Activated CD4-positive, alpha-beta memory T cell treated with anti-CD3 and anti-CD28 coated beads, Interleukin-2, amount 10 ng/mL, durations not matched to agents 7 days and 5 days (primary cell): ENCODE measurements around the gene ATP6V0A1. TPM values are rescaled to one million over a fixed set of nuclear protein-coding genes. Genes with fewer than 3 reads are reported as not detected.
A peak's percentile ranks its signal among the peaks of the same experiment; 100 is the strongest.
"Not testable (repeated sequence)": the region's sequence is repeated elsewhere in the genome, so short reads cannot be mapped to it uniquely, and the experiment has no call there.

Source experiments
- CTCF ChIA-PET: fragments of 350-600 bp; sonication (Branson Sonifier 250); formaldehyde crosslinking; loops from one replicate; lab custom pipeline; 2021; ENCODE audit warnings: antibody characterized with exemption, inconsistent platforms; lab: Charles Lee
- POLR2A ChIA-PET: fragments of 350-600 bp; sonication (Branson Sonifier 250); formaldehyde crosslinking; loops from one replicate; lab custom pipeline; 2021; ENCODE audit warnings: antibody characterized with exemption; lab: Charles Lee
- DNase-seq: peaks from one replicate; pipeline ENCODE4 v3.0.0-alpha.2; 2020
- H3K27ac Mint-ChIP-seq: one replicate; pipeline ENCODE4 v1.8.0; 2021; ENCODE audit warnings: mild to moderate bottlenecking, mixed read lengths
- H3K27me3 Mint-ChIP-seq: one replicate; pipeline ENCODE4 v1.8.0; 2021; ENCODE audit warnings: mixed read lengths
- H3K36me3 Mint-ChIP-seq: one replicate; pipeline ENCODE4 v1.8.0; 2021; ENCODE audit warnings: low read depth, mixed read lengths
- H3K4me1 Mint-ChIP-seq: one replicate; pipeline ENCODE4 v1.8.0; 2021; ENCODE audit warnings: mixed read lengths
- H3K4me3 Mint-ChIP-seq: one replicate; pipeline ENCODE4 v1.8.0; 2021; ENCODE audit warnings: mild to moderate bottlenecking, mixed read lengths
- H3K9me3 Mint-ChIP-seq: one replicate; pipeline ENCODE4 v1.8.0; 2021; ENCODE audit warnings: mixed read lengths
- total RNA-seq, 2 experiments: library from RNA; stranded (reverse); gene quantifications; one replicate each; pipeline ENCODE4 v1.2.3, GENCODE V29; 2021

ATP6V0A1 gene
- total RNA-seq, result 1 to 10 TPM; 5.8 to 8.6 TPM

- H3K4me1 Mint-ChIP-seq, result peaks cover 44% of the 10 kb centered on the region
- peaks cover 2% of the 10 kb centered on the region for H3K36me3 Mint-ChIP-seq
- POLR2A ChIA-PET, result interaction anchor here (1.4 to 1.5 kb wide), 2 partner anchors 25 to 70 kb away, joined by 6 read pairs; partner anchors contain the start of gene STAT3
- DNase-seq, result peak; percentile 91
- CTCF ChIA-PET, result interaction anchor here (0.6 to 1.4 kb wide), 4 partner anchors 10 to 225 kb away, joined by 3 to 5 read pairs (median 4); partner anchors contain the start of gene PSMC3IP
- peak within 1 kb of the TSS; percentile 86 for H3K4me3 Mint-ChIP-seq
- peaks cover 49% of the 10 kb centered on the region for H3K27me3 Mint-ChIP-seq
- H3K27ac Mint-ChIP-seq, result peak within 1 kb of the TSS; percentile 72
- H3K9me3 Mint-ChIP-seq, result no peaks in the 10 kb centered on the region
These were observed at the start of gene ATP6V0A1 for GRCh38 chr17:42458497-42459255. Gene ATP6V0A1 (plus strand): TSS chr17:42458878. CDS start chr17:42460895, 2,017 bp downstream.

DNA sequence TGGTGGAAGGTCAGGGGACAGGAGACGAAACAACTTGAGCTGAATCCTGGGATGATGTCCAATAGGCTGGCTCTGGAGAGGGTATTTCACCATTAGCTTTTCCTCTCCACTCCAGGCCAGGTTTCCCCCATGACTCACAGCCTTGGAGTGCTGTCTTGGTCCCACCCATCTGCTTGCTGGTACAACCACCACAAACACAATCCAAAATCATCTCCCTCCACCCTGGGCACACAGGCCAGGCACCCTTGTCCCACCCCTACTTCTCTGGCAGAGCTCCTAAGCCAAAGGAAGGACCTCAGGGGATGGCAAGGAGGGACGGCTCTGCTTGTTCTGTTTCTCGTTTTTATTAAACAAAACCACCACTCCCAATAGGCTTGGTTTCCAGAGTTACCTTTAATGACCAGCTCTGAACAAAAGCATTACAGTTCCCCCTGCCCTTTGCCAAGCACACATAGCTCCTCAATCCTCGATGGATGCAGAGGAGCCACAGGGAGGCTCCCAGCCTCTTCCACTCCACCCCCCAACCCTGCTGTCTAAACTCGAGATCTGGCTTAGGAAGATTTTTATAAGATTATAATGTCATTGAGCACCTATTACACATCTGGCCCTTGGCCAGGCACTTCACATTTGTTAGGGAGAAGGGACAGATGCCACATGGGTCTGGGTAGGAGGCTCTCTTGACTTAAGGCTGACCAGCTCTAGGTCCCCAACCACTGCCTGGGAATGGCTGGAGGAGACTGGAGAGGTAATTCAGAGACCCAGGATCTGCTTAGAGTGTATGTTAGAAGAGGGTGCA is 49.0 kb upstream of the ATP6V0A1 start:
- DNase-seq, result no peak
- Mint-ChIP-seq H3K4me1 (peaks cover 11% of the 10 kb centered on the region), H3K9me3 (no peaks in the 10 kb centered on the region), H3K36me3 (no peaks in the 10 kb centered on the region), H3K27me3 (peaks cover 12% of the 10 kb centered on the region), H3K27ac (no peak overlapping the region), H3K4me3 (no peak overlapping the region)
- ChIA-PET CTCF (interaction anchor here (1.1 to 15.8 kb wide), 4 partner anchors 14 to 91 kb away, joined by 3 to 342 read pairs (median 4); partner anchors contain the start of gene CAVIN1), POLR2A (no interaction called here)

DNA sequence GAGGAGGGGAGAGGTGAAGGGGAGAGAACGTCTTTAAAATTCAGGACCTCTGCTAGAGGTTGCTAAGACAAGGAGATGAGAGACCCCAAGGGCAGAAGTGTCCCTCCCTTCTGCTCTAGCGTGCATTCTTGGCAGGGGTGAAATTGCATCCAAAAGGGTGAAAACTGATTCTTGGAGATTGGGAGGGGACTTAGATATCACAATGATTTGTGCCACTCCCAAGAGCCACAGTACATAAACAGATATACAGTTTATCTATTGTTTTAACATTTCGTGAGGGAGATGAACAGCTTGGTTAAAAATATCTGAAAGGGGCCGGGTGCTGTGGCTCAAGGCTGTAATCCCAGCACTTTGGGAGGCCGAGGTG is 48.4 kb upstream of the ATP6V0A1 start:
- DNase-seq, result no peak
- Mint-ChIP-seq H3K36me3 (no peaks in the 10 kb centered on the region), H3K27ac (no peak overlapping the region), H3K4me1 (peaks cover 17% of the 10 kb centered on the region), H3K27me3 (peaks cover 12% of the 10 kb centered on the region), H3K4me3 (no peak overlapping the region), H3K9me3 (no peaks in the 10 kb centered on the region)
- POLR2A ChIA-PET, result interaction anchor here (1.4 kb wide), 1 partner anchor 21 kb away, joined by 4 read pairs; no protein-coding TSS in a partner anchor
- CTCF ChIA-PET, result interaction anchor here (0.6 to 15.8 kb wide), 3 partner anchors 13 to 300 kb away, joined by 3 to 342 read pairs (median 4); partner anchors contain the start of gene CAVIN1

DNA sequence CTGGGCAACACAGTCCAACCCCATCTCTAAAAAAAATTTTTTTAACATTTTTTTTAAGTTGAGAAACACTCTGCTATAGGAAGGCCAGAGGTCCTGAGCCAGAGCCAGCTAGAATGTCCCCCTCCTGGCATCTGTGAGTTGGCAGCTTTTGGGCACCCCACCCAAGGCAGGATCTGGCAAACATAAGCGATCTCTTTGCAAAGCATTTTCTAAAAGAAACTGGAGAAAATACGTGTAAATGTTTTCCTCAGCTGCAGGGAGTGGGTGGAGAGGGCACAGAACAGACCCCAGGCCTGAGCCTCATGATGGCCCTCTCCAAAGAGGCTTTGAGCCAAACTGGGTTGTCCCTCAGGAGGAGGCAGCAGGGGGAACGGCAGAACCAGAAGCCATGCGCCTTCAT is 47.3 kb upstream of the ATP6V0A1 start:
- peaks cover 14% of the 10 kb centered on the region for H3K27me3 Mint-ChIP-seq
- no peak overlapping the region for H3K27ac Mint-ChIP-seq
- peaks cover 15% of the 10 kb centered on the region for H3K4me1 Mint-ChIP-seq
- no peak for DNase-seq
- no peak overlapping the region for H3K4me3 Mint-ChIP-seq
- POLR2A ChIA-PET, result interaction anchor here (1.4 kb wide), 1 partner anchor 23 kb away, joined by 4 read pairs; no protein-coding TSS in a partner anchor
- H3K9me3 Mint-ChIP-seq, result no peaks in the 10 kb centered on the region
- CTCF ChIA-PET, result interaction anchor here (1.9 to 15.8 kb wide), 3 partner anchors 12 to 106 kb away, joined by 4 to 342 read pairs (median 5); partner anchors contain the start of gene CAVIN1
- no peaks in the 10 kb centered on the region for H3K36me3 Mint-ChIP-seq

DNA sequence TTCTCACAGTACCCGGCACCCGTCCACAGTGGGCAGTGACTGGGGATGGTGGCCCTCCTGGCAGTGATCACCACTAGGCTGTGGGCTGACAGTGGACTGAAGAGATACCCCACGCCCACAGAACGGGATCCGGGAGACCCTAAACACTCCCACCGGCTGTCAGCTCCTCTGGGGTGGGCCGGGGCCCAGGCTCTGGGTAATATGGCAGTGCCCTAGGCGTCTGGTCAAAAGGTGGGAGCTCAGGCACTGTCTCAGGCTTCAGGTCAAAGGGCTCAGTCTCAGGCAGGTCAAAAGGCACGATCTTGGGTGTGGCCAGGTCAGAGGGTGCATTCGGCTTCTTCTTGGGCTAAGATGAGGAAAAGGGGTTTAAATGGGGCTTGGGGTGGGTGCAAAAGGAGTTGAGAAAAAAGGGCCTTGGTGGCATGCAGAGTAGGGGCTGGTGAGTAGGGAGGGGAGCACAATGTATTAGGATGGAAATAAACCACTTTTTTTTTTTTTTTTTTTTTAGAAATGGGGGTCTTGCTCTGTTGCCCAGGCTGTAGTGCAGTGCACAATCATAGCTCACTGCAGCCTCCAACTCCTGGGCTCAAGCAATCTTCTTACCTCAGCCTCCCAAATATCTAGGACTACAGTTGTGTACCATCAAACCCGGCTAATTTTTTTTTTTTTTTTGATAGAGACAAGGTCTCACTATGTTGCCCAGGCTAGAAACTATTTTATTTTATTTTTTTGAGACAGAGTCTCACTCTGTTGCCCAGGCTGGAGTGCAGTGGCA is 46.6 kb upstream of the ATP6V0A1 start:
- ChIA-PET POLR2A (interaction anchor here (1.4 kb wide), 1 partner anchor 23 kb away, joined by 4 read pairs; no protein-coding TSS in a partner anchor), CTCF (interaction anchor here (2.1 to 15.8 kb wide), 2 partner anchors 94 to 106 kb away, joined by 5 to 342 read pairs; no protein-coding TSS in a partner anchor)
- H3K27ac Mint-ChIP-seq, result no peak overlapping the region
- H3K27me3 Mint-ChIP-seq, result peaks cover 13% of the 10 kb centered on the region
- H3K4me1 Mint-ChIP-seq, result peaks cover 15% of the 10 kb centered on the region
- no peaks in the 10 kb centered on the region for H3K36me3 Mint-ChIP-seq
- DNase-seq, result no peak
- H3K9me3 Mint-ChIP-seq, result no peaks in the 10 kb centered on the region
- H3K4me3 Mint-ChIP-seq, result no peak overlapping the region

GRCh38 chr17:42413464-42414040 is 45.1 kb upstream of the ATP6V0A1 start:
- ChIA-PET POLR2A (interaction anchor here (0.6 to 1.7 kb wide), 2 partner anchors 87 to 102 kb away, joined by 3 to 4 read pairs; no protein-coding TSS in a partner anchor), CTCF (interaction anchor here (0.9 to 15.8 kb wide), 6 partner anchors 8 to 104 kb away, joined by 3 to 342 read pairs (median 8); no protein-coding TSS in a partner anchor)
- Mint-ChIP-seq H3K36me3 (no peaks in the 10 kb centered on the region), H3K27ac (no peak overlapping the region), H3K4me3 (no peak overlapping the region), H3K4me1 (peaks cover 10% of the 10 kb centered on the region), H3K27me3 (peaks cover 6% of the 10 kb centered on the region), H3K9me3 (no peaks in the 10 kb centered on the region)
- DNase-seq, result no peak

DNA sequence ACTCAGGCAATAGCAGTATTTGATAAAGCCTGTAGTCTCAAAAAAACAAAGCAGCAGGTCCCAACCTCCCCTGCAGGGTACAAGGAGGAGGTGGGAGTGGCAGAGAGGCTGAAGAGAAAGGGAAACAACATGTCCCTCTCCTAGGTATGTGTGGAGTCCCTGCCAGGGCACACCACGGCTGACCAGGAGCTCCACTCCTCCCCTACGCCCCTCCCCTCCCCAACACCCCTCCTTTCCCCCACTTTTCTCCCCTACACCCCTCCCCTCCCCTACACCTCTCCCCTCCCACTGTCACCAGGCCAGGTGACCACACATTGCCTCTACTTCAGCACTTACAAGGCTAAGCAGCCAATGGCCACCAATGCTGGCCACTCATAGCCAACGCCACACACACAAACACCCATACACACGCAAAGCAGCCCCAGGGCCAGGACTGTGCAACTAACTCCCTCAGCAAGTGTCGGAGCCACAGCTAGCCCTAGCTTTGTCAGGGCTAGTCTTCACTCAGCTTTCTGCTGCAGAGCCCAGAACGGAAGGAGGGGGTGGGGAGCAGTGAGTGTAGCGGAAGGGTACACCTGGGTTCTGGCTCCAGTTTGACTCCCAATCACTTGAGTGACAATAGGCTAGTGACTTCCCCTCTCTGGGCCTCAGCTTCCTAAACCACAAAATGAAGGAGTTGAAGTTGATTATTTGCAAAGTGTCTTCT is 43.8 kb upstream of the ATP6V0A1 start:
- CTCF ChIA-PET, result interaction anchor here (0.8 to 3.7 kb wide), 6 partner anchors 9 to 104 kb away, joined by 3 to 17 read pairs (median 3); partner anchors contain the start of gene STAT3
- H3K4me3 Mint-ChIP-seq, result peak overlapping the region; percentile 53
- no peaks in the 10 kb centered on the region for H3K36me3 Mint-ChIP-seq
- peaks cover 11% of the 10 kb centered on the region for H3K27me3 Mint-ChIP-seq
- DNase-seq, result peak; percentile 57
- H3K9me3 Mint-ChIP-seq, result no peaks in the 10 kb centered on the region
- POLR2A ChIA-PET, result interaction anchor here (1.1 to 1.7 kb wide), 3 partner anchors 14 to 103 kb away, joined by 3 to 4 read pairs (median 4); partner anchors contain the start of gene STAT3
- H3K4me1 Mint-ChIP-seq, result peaks cover 11% of the 10 kb centered on the region
- no peak overlapping the region for H3K27ac Mint-ChIP-seq

DNA sequence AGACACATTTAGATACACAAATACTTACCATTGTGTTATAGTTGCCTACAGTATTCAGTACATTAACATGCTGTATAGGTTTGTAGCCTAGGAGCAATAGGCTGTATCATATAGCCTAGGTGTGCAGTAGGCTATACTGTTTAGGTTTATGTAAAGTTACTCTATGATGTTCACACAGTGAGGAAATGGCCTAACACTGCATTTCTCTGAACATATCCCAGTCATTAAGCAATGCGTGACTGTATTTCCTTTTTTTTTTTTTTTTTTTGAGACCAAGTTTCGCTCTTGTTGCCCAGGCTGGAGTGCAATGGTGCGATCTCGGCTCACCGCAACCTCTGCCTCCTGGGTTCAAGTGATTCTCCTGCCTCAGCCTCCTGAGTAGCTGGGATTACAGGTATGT is 40.7 kb upstream of the ATP6V0A1 start:
- DNase-seq, CTCF ChIA-PET, H3K36me3 Mint-ChIP-seq, H3K27ac Mint-ChIP-seq, H3K9me3 Mint-ChIP-seq, H3K4me3 Mint-ChIP-seq, POLR2A ChIA-PET: not testable (repeated sequence)
- H3K27me3 Mint-ChIP-seq, result peaks cover 33% of the 10 kb centered on the region
- peaks cover 28% of the 10 kb centered on the region for H3K4me1 Mint-ChIP-seq

DNA sequence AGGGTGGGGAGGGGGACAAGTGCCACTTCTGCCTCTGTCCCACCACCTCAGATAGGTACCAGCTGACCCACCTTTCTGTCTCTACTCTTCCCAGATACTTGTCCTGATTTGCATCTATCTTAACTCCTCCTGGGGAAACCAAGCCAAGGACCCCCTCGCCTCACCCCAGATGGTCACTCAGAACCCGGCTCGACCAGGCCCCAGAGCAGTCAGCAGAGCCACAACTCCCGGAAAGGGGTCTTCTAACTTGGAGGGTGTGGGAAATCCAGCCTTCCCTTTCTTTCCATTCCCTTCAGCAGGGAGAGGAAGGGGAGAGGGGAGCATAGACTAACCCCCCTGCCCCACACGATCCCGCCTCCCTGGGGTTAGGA is 37.6 kb upstream of the ATP6V0A1 start:
- no peaks in the 10 kb centered on the region for H3K9me3 Mint-ChIP-seq
- no peak overlapping the region for H3K27ac Mint-ChIP-seq
- ChIA-PET CTCF (interaction anchor here (0.6 to 1.7 kb wide), 2 partner anchors 9 to 106 kb away, joined by 4 to 5 read pairs; no protein-coding TSS in a partner anchor), POLR2A (interaction anchor here (1.1 kb wide), 1 partner anchor 73 kb away, joined by 3 read pairs; no protein-coding TSS in a partner anchor)
- H3K27me3 Mint-ChIP-seq, result peaks cover 51% of the 10 kb centered on the region
- no peak overlapping the region for H3K4me3 Mint-ChIP-seq
- DNase-seq, result no peak
- peaks cover 22% of the 10 kb centered on the region for H3K4me1 Mint-ChIP-seq
- H3K36me3 Mint-ChIP-seq, result peaks cover 2% of the 10 kb centered on the region

- CTCF ChIA-PET, result interaction anchor here (0.6 to 2.0 kb wide), 7 partner anchors 15 to 177 kb away, joined by 3 to 15 read pairs (median 5); no protein-coding TSS in a partner anchor
- POLR2A ChIA-PET, result interaction anchor here (1.1 kb wide), 1 partner anchor 72 kb away, joined by 3 read pairs; no protein-coding TSS in a partner anchor
- no peak for DNase-seq
These were observed 37.0 kb upstream of the ATP6V0A1 start for GRCh38 chr17:42421507-42422338.

More at GRCh38 chr17:42421507-42422338, 37.0 kb upstream of the ATP6V0A1 start:
- Mint-ChIP-seq H3K4me3 (peak overlapping the region; percentile 41), H3K4me1 (peaks cover 22% of the 10 kb centered on the region), H3K9me3 (no peaks in the 10 kb centered on the region), H3K27ac (no peak overlapping the region), H3K36me3 (peaks cover 2% of the 10 kb centered on the region), H3K27me3 (peaks cover 49% of the 10 kb centered on the region)
